ENCODE measurements around the gene CYP46A1.

GRCh38 chr14:99745307-99745951 is 61.3 kb downstream of the CYP46A1 start:
- TF ChIP-seq TAF1 (IDR thresholded peaks at IDR 0.05; ENCODE audit: borderline replicate concordance, insufficient read depth, low read length) = no peak
- TF ChIP-seq POLR2AphosphoS5 (IDR thresholded peaks at IDR 0.05; ENCODE audit: low read depth, low read length) = no peak
- TF ChIP-seq REST (IDR thresholded peaks at IDR 0.05; ENCODE audit: insufficient read depth in 1 of 2, low read depth in 2 of 2, low read length in 2 of 2) = no peak
- TF ChIP-seq FOXP2 (optimal IDR thresholded peaks at IDR 0.05; ENCODE audit: borderline replicate concordance, extremely low read depth, extremely low read length, insufficient read depth) = no peak
- TF ChIP-seq SIN3A (IDR thresholded peaks at IDR 0.05; ENCODE audit: borderline replicate concordance, insufficient read depth, low read length) = no peak
